ENCODE results near the gene KCNN2.

KCNN2 gene

DNA sequence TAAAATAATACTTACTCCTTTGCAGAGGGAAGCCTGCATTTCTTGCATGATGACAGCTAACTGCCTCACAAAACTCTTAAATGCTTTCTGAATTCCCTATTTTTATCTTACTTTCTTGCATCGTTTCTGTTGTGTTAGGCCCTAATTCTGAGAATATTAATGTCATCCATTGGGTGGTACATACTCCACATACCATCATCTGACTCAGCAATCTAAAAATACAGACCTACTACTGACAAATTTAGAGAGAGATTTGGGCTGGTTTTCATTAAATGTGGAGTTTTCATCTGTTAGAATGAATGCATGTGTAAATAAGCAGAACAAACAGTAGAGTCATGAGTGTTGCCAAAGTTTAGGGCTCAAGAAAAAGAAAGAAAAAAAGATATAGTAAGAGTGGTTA, 26.5 kb upstream of the KCNN2 start:
- TF ChIP-seq, protein P1, sequence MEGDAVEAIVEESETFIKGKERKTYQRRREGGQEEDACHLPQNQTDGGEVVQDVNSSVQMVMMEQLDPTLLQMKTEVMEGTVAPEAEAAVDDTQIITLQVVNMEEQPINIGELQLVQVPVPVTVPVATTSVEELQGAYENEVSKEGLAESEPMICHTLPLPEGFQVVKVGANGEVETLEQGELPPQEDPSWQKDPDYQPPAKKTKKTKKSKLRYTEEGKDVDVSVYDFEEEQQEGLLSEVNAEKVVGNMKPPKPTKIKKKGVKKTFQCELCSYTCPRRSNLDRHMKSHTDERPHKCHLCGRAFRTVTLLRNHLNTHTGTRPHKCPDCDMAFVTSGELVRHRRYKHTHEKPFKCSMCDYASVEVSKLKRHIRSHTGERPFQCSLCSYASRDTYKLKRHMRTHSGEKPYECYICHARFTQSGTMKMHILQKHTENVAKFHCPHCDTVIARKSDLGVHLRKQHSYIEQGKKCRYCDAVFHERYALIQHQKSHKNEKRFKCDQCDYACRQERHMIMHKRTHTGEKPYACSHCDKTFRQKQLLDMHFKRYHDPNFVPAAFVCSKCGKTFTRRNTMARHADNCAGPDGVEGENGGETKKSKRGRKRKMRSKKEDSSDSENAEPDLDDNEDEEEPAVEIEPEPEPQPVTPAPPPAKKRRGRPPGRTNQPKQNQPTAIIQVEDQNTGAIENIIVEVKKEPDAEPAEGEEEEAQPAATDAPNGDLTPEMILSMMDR (IDR thresholded peaks at IDR 0.05; ENCODE audit: low read length, missing control alignments) = no peak
- H3K4me3 ChIP-seq (replicated peaks; ENCODE audit: low read depth, low read length) = no peak overlapping the region
- DNase-seq (ENCODE audit: low read depth) = no peak

DNA sequence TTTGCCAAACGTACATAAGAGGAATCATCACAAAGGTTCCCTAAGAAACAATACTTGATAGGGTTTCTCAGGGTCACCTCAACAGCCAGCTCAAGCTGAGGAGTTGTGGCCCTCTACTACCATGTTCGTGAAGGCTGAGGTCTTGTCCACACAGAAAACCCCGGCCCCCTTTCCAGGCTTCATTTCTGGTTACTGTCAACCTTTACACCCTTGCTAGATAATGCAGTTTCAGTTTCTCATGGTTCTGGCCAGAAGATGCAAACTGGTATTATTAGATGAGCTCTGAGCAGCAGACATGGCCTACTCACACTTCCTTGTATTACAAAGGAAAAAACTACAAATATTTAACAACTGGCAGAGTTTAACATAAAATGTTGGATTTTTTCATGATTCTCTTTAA, 22.8 kb upstream of the KCNN2 start:
- TF ChIP-seq, protein P1 (IDR thresholded peaks at IDR 0.05; ENCODE audit: low read length, missing control alignments) = no peak
- H3K4me3 ChIP-seq (replicated peaks; ENCODE audit: low read depth, low read length) = no peak overlapping the region
- DNase-seq (ENCODE audit: low read depth) = no peak

DNA sequence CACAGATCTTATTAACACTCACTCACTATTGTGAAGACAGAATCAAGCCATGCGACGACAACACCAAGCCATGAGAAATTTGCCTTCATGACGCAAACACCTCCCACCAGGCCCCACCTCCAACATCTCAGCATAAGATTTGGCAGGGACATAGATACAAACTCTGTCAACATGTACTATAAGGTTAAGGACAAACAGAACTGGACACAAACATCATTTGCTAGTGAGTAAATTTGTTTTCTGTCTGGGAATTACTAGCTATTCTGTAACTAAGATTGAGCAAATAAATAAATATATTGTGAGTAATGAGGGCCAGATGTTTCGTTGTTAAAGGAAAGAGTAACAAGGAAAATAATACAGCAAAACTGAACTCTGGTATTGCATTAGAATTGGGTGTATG, 15.7 kb upstream of the KCNN2 start:
- no peak overlapping the region for H3K4me3 ChIP-seq (replicated peaks; ENCODE audit: low read depth, low read length)
- DNase-seq (ENCODE audit: low read depth) = no peak
- TF ChIP-seq, protein P1 (IDR thresholded peaks at IDR 0.05; ENCODE audit: low read length, missing control alignments) = no peak

DNA sequence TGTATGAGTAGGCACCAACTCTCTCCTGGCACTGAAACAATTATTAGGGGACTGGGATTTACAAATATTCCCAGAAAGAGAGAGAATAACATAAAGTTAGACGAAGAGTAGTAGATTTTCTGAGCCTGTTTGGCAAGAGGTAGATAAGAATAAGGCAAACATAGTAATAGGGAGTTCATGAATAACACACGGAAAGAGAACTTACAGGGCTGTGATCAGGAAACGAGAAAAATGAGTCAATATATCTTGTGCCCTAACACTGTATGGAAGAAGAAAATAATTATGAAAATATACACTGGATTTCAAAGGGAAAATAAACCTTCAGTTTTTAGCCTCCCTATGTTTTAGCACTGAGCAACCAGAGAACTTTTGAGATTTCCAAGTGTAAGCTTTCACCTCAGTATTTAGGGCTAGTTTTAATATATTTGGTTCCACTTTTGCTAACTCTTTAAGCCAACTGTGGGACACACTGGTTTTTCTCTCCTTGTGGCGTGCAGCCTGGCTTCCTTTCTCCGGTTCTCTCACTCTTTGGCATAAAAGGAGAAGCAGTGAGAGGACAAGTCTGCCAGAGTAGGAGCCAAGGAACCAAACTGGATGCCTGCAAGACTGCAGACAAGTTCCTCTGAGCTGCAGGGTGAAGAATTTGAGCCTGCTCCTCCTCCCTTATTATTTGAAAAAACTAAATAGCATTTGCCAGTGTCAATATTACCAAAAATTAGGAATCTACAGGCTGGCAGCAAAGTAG, 6.6 kb upstream of the KCNN2 start:
- DNase-seq (ENCODE audit: low read depth) = no peak
- TF ChIP-seq, protein P1 (IDR thresholded peaks at IDR 0.05; ENCODE audit: low read length, missing control alignments) = no peak
- H3K4me3 ChIP-seq (replicated peaks; ENCODE audit: low read depth, low read length) = no peak overlapping the region

DNA sequence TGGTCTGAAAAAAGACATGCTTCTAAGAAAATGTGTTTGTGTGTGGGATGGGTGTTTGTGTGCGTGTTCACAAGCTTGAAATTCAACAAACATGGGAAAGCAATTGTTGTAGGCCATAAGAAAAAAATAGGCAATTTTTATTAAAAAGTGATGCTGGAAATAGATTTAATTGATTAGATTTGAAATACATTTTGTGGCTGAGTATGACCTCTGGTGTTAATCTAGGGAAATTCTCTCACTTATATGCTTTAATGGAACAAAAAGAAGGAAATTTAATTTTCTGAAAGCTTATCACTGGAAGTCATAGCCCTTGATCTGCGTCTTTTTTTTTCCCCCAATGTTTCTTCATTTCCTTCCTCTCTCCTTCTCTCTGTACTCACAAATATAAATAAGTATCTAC, 3.5 kb upstream of the KCNN2 start:
- DNase-seq (ENCODE audit: low read depth) = no peak
- no peak overlapping the region for H3K4me3 ChIP-seq (replicated peaks; ENCODE audit: low read depth, low read length)
- TF ChIP-seq, protein P1 (IDR thresholded peaks at IDR 0.05; ENCODE audit: low read length, missing control alignments) = no peak

DNA sequence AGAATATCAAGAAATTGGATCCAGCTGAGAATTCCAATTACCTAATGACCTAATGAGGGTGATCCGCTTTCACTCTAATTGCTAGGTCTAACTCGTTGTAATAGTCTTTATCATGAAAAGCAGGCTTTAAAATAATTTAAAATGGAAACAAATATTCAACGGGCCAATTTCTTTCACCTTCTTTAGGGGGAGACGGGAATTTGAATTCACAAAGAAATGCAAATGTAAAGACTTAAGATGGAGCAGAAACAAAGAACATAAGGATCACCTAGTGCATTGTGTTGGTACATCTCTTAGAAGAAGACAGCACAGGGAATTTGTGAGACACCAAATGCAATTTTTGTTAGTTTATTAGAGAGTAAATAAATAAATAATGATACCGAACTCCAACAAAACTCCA, 1.5 kb upstream of the KCNN2 start:
- H3K4me3 ChIP-seq (replicated peaks; ENCODE audit: low read depth, low read length) = no peak overlapping the region
- TF ChIP-seq, protein P1 (IDR thresholded peaks at IDR 0.05; ENCODE audit: low read length, missing control alignments) = no peak
- DNase-seq (ENCODE audit: low read depth) = no peak
